SH-SY5Y (cell line): ENCODE results near the gene FGF1.

ENCODE experiments used
- GATA2 ChIP-seq: IDR thresholded peaks from 2 replicates; pipeline ENCODE4 v1.6.1; 2011; ENCODE audit warnings: mild to moderate bottlenecking, low read depth, low read length
- GATA3 ChIP-seq: IDR thresholded peaks from 2 replicates; pipeline ENCODE4 v1.6.1; 2011; ENCODE audit warnings: low read depth, mild to moderate bottlenecking, low read length, moderate library complexity

DNA sequence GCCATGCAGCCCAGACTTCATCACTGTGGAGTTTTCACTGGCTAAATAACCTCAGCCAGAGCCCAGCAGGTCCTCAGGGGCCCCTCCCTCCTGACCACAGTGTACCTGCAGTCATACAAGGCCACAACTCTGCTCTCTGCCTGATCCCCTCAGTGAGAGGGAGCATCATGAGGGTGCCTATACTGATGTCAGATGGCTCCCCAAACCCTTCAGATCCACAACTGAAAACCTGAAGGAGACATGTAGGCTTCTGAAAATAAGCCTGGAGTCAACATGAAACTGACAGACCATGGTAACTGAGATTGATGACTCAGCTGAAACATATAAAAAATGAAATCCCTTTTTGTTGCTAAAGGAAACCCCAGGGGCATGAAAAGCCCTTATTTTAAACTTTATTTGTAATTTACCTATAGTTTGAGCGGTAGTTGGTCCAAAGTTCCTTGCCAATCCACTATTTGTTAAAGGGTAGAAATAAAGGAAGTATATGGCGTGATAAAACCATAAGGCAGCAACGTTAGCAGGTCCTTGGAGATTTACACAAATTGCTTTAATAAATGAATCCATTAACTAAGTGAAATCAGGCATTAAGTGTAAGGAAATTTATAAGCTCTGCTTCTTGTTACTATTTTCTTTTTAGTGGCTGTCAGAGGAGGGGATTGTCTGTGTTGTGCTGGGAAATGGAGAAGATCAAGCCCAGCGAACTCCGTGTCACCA is 68.3 kb downstream of the FGF1 start:
- TF ChIP-seq GATA2 (no peak), GATA3 (no peak)
